Hepatocyte (in vitro differentiated cells): Measurements from ENCODE around the gene AGAP6.
"Not testable (repeated sequence)": the region's sequence is repeated elsewhere in the genome, so short reads cannot be mapped to it uniquely, and the experiment has no call there.

Source experiments
- EZH2 ChIP-seq: fragments of 200-600 bp; sonication (generic); IDR thresholded peaks from 2 replicates; pipeline ENCODE4 v1.6.1; 2016; ENCODE audit warnings: antibody characterized with exemption, mild to moderate bottlenecking, borderline replicate concordance
- EZH2phosphoT487 ChIP-seq: fragments of 200-600 bp; sonication (generic); IDR thresholded peaks from one replicate; pipeline ENCODE4 v1.6.1; 2018; ENCODE audit warnings: antibody characterized with exemption, mild to moderate bottlenecking, low read depth, moderate library complexity; ENCODE audit not compliant: unreplicated experiment, severe bottlenecking
- TF ChIP-seq, protein P1 (sequence below): fragments of 200-600 bp; sonication (generic); IDR thresholded peaks from 2 replicates; pipeline ENCODE4 v1.5.1; 2016; ENCODE audit warnings: antibody characterized with exemption, mild to moderate bottlenecking; ENCODE audit not compliant: poor library complexity

DNA sequence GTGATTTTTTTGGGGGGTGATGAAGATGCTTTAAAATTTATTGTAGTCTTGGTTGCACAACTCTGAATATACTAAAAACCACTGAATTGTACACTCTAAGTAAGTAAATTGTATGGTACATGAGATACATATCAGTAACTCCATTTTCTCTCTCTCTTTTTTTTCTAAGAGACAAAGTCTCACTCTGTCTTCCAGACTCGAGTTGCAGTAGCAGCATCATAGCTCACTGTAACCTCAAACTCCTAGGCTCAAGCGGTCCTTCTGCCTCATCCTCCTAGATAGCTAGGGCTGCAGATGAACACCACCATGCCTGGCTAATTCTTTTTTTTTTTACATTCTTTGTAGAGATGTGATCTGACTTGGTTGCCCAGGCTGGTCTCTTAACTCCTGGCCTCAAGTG lies 39.5 kb upstream of the AGAP6 start:
- TF ChIP-seq, protein P1, sequence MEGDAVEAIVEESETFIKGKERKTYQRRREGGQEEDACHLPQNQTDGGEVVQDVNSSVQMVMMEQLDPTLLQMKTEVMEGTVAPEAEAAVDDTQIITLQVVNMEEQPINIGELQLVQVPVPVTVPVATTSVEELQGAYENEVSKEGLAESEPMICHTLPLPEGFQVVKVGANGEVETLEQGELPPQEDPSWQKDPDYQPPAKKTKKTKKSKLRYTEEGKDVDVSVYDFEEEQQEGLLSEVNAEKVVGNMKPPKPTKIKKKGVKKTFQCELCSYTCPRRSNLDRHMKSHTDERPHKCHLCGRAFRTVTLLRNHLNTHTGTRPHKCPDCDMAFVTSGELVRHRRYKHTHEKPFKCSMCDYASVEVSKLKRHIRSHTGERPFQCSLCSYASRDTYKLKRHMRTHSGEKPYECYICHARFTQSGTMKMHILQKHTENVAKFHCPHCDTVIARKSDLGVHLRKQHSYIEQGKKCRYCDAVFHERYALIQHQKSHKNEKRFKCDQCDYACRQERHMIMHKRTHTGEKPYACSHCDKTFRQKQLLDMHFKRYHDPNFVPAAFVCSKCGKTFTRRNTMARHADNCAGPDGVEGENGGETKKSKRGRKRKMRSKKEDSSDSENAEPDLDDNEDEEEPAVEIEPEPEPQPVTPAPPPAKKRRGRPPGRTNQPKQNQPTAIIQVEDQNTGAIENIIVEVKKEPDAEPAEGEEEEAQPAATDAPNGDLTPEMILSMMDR, result not testable (repeated sequence)
- TF ChIP-seq EZH2, EZH2phosphoT487: not testable (repeated sequence)
